NK-92 (cell line): Measurements from ENCODE around the gene FIBCD1.
"Not testable (repeated sequence)": the region's sequence is repeated elsewhere in the genome, so short reads cannot be mapped to it uniquely, and the experiment has no call there.

Source experiments
- DNase-seq: peaks from one replicate; lab custom pipeline; 2025; ENCODE audit not compliant: unreplicated experiment; lab: John Stamatoyannopoulos, UW

Gene FIBCD1

DNA sequence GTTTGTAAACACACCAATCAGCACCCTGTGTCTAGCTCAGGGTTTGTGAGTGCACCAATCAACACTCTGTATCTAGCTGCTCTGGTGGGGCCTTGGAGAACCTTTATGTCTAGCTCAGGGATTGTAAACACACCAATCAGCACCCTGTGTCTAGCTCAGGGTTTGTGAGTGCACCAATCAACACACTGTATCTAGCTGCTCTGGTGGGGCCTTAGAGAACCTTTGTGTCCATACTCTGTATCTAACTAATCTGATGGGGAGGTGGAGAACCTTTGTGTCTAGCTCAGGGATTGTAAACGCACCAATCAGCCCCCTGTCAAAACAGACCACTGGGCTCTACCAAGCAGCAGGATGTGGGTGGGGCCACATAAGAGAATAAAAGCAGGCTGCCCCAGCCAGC, 28.4 kb downstream of the FIBCD1 start:
- DNase-seq: not testable (repeated sequence)

DNA sequence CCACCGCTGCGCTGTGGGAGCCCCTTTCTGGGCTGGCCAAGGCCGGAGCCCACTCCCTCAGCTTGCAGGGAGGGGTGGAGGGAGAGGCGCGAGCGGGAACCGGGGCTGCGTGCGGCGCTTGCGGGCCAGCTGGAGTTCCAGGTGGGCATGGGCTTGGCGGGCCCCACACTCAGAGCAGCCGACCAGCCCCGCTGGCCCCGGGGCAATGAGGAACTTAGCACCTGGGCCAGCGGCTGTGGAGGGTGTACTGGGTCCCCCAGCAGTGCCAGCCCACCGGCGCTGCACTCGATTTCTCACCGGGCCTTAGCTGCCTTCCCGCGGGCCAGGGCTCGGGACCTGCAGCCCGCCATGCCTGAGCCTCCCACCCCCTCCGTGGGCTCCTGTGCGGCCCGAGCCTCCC, 29.0 kb downstream of the FIBCD1 start:
- not testable (repeated sequence) for DNase-seq

DNA sequence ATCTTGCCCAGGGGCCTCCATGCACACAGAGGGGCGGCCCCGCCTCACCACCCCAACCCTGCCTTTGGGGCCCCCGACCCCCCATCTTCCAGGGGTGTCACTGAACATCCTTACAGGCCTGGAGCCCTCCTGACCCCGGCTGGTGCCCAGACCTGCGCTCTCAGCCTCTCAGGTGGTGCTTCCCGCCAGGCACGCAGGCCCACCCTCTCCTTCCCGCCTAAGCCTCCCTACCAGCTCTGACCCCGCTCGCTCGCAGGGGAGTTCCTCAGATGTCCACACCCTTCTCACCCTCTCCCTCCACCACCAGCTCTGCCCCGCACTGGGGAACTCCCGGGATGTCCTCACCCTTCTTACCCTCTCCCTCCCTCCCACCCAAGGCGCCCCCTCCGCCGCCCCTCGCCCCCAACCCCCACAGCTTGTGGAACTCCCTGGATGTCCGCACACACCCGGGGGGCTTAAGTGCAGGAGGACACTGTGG, 30.1 kb downstream of the FIBCD1 start:
- no peak for DNase-seq

DNA sequence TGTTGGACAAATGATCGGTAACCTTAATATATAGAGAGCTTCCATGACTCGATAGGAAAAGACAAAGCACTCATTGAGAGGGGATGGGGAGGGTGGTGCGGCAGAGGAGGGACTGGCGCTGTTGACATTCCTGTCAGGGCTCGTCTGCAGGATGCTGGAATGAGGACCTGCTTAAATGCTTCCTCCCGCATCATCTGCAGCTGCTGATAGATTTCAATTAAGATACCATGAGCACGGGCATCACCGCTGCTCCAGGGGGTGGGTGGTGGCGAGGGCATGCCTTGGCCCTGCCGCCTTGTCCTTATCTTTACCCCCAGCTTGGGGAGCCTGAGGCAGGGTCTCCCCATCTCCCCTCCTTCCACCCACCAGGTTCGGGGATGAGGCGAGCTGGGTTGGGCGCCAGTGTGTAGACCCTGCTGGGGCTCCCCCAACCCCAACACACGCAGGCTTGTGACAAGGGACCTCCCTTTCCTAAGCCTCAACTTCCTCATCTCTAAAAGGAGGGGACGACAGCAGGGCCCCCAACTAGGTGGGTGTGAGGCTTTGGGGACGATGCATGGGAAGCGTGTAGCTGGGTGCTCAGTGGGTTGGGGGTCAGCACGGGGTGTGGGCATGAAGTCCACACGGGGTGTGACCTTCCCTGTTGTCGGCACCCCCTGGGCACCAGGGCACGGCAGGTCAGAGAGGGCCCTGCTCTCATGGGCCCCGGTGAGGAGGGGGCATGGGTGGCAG, 30.7 kb downstream of the FIBCD1 start:
- no peak for DNase-seq

DNA sequence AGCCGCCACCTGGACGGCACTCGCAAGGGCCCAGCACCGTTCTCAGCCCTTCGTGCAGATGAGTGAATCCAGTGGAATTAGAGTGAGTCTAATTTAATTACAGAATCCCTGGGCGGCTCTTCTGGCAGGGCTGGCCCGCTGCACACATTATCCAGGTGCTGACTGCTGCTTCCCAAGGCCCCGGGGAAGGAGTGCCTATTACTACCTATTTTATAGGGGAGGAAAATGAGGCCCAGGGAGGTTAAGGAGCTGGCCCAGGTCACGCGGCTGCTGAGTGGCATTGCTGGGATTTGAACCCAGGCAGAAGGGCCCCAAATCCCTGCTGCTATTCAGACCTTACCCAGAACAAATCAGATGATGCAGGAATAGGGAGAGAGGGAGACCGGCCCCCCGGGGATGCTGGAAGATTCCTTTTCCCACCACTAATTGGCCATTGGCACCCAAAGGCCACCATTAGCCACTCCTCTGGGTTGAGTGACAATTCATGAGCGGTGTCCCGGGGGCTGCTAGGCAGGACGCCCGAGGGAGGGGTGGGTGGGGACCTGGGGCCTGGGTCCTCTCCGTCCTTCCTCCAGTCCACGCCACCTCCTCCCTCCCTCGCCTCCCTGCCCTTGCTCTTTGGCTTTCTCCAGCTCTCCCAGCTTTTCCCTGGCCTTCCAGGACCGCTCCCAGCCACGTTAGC, 32.2 kb downstream of the FIBCD1 start:
- no peak for DNase-seq

DNA sequence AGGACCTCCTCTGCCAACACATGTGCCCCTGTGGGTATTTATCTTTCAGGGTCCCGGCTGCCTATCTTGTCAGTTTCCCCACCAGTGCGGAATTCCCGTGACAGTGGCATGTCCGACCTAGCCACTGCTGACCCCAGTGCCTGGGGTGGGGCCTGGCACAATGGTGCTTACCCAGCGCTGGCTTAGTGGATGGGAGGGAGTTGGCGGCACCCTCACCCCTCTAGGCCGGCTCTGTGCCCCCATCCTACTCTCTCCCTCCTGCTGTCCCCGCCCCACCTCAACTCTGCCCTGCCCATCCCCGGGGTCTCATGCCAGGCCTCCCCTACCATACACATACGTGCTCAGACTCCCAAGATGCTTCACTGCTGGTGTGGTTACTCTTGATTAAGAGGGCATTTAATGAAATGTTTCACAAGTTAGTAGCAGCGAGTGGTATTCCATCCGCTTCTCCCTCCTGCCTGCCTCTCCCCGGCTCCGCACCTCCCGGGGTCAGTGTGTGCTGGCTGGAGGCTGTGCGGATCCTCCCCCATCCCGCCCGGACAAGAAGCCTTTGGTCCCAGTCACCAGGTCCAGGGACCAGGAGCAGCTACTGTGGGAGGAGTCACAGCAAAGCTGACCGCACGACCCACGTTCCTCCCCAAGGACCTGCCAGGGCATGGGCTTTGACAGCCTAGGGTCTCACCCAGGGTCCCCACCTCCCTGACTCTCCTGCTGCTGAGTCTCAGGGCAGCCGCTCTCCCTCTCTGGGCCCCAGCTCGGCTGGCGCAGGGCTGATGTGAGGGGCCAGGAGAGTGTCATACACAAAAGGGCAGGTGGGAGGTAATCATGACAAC, 32.9 kb downstream of the FIBCD1 start:
- no peak for DNase-seq

DNA sequence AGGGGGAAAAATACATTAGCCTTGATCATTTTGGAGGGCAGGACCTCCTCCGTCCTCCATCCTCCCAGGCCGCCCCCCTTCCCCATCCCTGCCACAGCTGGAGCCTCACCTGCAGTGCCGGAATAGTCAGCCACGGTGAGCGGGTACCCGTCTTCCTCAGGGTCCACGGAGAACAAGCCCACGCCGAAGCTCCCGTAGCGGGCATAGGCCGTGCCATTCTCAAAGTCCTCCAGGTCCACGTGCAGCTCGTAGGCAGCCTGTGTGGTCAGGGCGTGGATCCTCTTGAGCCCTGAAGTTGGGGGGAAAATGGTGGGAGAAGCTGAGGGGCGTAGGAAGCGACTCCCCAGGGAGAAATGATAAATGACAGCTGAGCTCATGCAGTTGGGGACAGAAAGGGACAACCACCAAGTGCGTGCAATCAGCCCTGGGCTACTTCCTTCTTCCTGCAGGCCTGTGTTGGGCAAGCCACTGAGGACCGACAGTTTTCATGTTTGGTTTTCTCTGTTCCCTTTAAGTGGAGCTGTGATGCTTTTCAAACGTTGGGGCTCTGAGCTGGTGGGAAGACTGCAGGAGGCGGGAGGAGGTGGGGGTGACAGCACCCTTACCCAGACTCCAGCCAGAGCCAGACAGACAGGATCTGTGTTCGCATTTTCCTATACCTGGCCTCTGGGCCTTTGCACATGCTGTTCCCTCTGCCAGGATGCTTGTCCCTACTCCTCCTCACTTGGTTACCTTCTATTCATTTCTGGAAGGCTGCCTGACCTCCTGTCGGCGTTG, 33.7 kb downstream of the FIBCD1 start:
- no peak for DNase-seq

DNA sequence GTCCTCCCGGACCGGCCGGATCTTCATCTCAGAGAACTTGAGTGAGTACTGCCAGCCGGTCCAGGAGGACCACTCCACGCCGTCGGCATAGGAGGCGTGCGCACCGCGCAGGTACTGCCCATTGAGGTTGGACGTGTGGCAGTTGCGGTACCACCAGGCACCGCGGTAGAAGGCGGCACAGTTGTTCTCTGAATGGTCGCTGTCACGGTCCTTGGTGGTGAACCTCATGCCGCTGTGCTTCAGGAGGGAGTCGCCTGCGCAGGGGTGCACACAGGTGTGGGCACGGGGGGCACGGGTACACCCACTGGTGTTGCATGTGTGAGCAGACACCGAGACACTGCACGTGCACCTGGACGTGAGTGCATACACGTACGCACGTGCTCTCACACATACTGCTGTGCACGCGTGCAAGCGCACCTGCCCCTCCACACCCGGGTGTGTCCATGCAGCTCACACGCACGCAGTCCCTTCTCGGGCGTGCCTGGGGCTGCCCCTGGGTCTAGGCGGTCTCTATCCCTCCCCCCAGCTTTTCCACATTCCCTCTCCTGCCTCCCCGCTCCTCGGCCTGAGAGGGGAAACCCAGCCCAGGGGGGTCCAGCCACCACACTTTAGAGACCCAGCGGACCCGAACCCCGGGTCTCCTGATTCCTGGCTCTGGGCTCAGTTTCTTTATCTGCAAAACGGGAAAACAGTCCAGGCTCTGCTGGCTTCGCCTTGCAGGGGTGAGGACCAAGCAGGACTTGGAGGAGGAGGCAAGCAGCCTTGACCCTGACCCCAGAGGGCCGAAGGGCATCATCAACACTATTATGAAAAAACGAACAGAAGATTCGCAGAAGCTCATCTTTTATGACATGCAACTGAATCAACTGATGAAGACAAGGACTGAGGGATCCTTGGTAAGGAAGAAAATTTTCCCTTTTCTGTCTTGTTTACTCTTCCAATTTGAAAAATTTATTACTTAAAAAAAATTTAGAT, 34.7 kb downstream of the FIBCD1 start:
- DNase-seq: no peak

DNA sequence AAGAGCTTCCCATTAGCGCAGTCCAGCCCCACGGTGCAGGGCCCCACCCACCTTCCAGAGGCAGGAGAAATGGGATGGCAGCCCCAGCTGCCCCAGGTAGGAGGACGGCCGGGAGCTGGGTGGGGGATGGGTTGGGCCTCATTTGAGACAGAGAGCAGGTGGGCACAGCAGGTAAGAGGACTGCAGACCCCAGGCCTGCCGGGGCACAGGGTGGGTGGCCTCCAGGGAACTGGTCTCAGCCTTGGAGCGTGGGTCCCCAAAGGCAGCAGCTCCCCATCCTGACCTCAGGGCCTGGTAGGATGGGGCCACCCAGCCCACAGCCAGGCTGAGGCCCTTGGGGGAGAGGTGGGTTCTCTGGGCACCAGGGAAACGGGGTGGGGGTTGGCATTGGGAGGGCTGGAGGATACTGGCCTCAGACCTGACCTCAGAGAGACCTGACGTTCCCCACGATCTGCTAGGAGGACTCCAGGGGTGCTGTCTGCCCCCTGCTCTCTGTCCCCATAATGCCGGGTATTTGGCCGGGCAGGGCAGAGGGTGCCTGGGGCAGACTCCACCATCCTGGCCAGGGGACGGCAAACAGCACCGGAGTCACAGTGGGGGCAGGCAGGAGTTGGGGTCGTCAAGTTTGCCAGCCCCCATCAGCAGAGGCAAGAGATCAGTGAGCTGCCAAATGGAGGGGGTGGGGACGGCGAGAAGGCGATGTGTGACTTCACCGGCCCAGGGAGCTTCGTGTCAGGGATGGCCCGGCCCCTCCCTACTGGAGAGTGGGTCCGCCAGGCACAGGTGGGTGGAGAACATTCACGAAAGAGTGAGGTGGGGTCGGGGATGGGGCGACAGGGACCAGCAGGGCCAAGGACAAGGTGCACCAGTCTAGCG, 35.6 kb downstream of the FIBCD1 start:
- no peak for DNase-seq

DNA sequence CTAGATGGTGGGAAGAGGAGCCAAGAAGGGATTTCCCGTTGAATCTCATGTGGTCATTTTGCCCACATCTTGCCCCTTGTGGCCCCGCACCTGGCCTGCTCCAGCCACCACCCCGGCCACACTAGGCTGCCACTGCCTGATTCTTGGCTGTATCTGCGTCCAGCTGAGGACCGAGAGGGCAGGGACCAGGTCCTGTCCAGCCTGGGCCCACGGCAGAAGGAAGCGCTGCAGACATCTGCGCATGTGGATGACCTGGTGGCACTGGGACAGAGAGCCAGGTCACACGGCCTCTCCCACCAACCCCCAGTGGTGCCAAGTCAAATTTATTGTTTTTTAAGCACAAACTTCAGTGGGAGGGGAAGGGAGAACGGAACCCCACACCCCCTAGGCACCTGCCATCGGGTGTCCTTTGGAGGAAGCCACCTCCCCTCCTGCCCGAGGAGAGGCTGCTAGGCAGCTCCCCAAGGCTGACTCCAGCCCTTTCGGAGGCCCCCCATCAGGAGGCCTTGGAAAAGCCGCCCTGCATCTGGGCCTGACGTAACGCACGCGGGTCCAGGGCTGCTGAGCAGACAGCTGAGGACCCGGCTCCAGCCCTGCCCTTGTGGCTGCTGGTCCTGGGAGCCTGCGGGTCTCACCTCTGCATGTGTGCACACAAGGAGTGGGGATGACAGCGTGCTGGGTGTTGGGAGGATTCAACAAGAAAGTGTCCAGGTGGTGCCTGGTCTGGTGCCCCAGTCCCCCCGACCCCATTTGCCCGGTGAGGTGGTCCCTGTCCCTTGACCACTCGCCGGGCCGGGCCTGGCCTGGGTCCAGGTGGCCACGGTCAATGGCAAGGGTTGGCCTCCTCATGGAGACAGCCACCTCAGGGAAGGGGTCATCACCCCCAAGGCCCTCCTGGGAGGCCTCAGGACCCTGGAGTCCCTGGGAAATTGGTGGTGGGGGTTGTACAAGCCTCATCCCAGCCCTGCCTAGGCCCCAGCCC, 36.6 kb downstream of the FIBCD1 start:
- DNase-seq: no peak

DNA sequence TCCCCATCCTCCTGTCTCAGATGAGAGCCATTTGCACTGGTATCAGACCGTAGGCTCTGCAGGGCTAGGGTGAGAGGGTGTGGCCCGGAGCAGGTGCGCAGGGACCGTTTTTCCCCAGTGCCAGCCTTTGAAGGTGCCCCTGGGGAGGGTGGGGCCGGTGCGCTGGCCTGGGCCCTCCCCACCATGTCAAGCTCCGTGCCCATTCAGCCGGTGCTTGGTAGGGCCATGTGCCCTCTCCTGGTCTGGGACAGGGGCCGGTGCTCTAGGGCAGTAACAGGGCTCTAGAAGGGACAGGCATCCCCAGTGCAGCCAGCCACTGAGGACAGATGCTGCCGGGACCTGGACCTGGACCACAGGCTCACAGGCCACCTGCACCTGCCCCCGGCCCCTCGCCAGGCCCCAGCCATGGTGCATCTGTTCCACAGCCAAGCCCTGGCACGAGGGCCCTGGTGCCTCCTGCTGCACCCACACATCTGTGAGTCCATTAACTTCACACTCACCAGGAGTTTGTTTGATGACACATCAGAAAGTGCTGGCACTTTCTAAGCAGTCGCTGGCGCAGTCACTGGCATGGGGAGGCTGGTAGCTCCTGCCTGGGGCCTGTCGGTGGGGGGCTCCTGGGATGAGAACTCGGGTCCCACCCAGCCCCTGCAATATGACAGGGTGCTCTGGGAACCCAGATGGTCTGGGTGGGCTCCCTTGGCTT, 37.4 kb downstream of the FIBCD1 start:
- DNase-seq: no peak

DNA sequence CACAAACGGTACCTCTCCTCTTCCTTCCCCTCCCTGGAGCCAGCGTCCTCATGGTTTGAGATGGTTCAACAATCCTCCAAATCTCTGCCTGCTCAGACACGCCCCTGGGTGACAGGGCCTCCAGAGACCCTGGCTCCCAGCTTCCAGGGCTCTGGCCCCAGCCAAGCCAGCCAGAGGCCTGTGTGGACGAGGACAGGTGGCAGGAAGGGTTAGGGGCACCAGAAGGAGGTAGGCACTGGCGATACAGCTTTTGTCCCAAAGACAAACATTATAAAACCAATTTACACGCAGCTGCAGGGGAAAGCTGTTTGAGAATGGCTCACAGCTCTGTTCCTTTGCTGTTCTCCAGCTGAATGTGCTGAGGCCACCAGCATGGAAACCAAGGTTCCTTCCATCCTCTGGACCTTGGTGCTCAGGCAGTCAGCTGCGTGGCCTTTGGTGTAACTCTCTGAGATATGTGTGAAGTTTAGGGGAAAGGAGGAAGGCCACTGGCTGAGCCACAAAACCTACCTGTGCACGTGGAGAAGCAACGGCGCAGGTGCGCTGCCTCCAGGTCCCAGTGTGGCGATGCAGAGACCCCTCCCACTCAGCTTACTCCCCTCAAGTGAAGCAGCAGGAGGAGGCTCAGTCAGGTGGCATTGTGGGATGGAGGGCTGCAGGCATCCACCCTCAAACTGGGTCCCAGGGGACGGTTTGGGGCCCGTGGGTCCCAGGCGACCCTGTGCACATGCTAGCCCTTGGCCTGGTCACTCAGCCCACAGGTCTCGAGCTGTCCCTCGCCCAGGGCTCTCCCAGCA, 38.1 kb downstream of the FIBCD1 start:
- DNase-seq: no peak

DNA sequence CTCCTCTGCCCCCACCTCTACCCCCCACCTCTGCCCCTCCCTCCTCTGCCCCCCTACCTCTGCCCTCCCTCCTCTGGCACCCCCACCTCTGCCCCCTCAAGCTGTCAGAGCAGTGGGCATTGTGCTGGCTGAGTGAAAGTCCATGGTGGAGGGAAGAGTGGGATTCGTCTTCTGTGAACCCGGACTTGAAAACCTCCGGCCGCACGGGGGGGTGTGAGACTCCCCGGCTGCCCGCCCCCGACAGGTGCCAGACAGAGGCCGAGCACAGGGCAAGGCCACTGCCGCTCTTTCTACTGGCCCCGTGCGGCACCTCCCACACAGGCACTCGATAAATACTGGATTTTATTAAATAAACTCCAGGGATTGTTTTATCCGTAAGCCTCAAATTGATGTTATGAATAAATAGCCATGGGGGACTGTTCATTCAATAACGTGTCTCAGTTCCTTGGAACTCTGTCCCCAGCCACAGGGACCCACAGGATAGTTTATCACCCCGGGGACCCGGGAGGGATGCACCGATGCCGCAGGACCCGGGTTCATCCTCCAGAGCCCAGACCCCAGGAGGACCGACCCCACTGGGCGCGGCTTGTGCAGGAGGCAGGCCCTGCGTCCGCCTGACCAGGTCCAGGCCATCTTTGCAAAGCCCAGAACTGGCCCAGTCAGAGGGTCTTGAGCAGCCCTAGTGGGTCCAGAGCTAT, 39.8 kb downstream of the FIBCD1 start:
- DNase-seq: no peak

DNA sequence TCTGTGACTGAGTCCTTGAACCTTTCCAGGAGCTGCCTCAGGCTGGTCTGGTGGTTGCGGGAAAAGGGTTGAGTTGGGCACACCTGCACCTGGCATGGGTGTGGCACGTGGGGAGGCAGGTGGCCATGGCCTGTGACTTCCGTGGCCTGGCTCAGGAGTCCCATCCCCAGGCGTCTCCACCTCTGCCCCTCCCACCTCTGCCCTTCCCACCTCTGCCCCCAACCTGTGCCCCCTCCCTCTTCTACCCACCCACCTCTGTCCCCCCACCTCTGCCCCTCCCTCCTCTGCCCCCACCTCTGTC, 40.5 kb downstream of the FIBCD1 start:
- no peak for DNase-seq

DNA sequence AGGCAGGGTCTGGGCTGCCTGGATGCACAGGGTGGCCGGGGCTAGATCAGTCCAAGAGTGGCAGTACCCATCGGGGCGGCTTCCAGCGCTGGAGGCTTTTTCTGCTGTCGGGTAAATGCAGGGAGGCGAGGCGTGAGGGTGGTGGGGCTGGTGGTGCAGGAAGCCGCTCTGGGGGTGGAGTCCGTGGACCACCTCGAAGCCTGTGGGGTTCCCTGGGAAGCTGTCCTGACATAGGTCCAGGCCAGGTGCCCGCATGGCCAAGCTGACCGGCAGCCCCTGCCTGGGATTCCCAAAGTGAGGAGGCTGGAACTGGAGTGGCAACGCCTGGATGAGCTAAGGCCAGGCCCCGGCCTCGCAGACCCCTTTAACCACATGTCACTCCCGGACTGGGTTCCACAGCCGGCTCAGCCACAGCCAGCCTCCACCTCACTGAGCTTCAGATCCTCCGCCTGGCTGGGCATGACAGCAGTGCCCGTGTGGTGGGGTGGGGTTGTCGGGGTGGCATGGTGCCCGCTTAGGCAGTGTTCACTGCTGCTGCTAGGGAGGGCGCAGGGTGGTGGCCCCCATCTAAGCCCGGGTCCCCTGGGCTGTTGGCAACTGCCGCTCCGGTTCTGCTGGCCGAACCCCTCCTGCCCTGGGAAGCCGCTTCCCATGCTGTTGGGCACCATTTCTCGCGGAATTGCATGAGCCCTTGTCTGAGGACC, 41.0 kb downstream of the FIBCD1 start:
- no peak for DNase-seq
